ENCODE data around the gene SI. TPM values are rescaled to one million over a fixed set of nuclear protein-coding genes. Genes with fewer than 3 reads are reported as not detected.
"Not testable (repeated sequence)": the region's sequence is repeated elsewhere in the genome, so short reads cannot be mapped to it uniquely, and the experiment has no call there.

Gene SI
- not detected for total RNA-seq
- long read RNA-seq: 0 reads

GRCh38 chr3:165078293-165078692, at the start of gene SI:
Gene SI, minus strand, starts transcription at chr3:165078496. Its CDS starts 2,484 bp downstream, at chr3:165076012.
- ATAC-seq (no peak), DNase-seq (no peak)
- intact Hi-C loops (cut with DNase I): no loop called here

- no peak for ATAC-seq
- DNase-seq: no peak
- intact Hi-C loops (cut with DNase I): no loop called here
Measured at GRCh38 chr3:165125836-165126235, 47.5 kb upstream of the SI start.

- intact Hi-C loops (cut with DNase I): no loop called here
- DNase-seq (no peak), ATAC-seq (no peak)
Measured at GRCh38 chr3:165111401-165111800, 33.1 kb upstream of the SI start.

DNA sequence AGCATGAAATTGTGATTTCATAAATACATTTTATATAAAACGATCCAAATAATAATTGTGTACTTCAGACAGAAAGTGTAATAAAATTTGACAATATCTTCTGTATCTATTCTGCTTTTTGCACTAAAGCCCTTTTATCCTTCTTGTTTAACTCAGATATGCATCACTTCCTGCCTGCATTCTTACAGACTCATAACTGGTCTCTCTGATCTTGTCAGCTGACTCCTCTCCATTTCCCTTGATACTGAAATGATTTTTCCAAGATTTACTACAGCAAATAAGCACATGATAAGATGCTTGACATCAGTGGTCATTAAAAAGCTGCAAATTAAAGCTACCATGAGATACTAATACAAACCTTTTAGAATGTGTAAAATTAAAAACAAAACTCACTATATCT, 25.3 kb upstream of the SI start:
- ATAC-seq (no peak), DNase-seq (no peak)
- intact Hi-C loops (cut with DNase I): no loop called here

GRCh38 chr3:165082650-165083049, 4.4 kb upstream of the SI start:
- ATAC-seq (no peak), DNase-seq (no peak)
- intact Hi-C loops (cut with DNase I): no loop called here

DNA sequence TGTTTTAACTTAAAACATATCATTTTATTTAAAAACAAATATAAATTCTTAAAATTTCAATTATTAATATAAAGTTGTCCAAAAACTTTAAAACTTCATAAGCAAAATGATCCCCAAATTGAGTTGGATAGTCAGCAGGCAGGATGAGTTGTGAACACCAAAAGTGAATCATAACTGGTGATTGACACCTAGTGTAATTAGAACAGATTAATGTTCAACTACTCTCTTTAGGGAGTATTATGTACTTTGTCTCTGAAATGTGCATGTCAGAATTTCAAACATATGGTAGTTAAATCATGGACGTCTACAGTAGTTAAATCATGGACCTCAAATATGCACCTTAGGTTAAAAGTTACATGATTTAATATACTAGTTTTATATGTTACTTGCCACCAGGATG, 2.9 kb upstream of the SI start:
- intact Hi-C loops (cut with DNase I): no loop called here
- ATAC-seq: no peak
- no peak for DNase-seq

DNA sequence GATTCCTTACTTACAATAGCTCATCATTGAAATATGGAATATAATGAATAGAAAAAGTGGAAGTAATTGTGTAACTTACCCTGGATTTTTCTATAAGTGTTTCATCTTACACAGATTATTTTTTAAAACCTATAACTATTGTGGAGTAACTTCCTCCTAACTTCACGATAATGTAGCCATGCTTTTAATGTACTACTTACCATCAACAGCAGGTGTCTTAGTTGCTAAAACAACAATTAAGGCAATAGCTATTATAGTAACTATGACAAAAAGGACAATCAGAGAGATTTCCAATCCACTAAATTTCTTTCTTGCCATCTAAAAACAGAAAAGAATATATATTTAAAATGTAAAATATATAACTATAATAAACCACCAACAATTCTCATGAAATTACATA, 2.6 kb downstream of the SI start:
- DNase-seq (no peak), ATAC-seq (no peak)
- intact Hi-C loops (cut with DNase I): no loop called here

GRCh38 chr3:165070682-165071081, 7.6 kb downstream of the SI start:
- ATAC-seq: no peak
- no peak for DNase-seq
- intact Hi-C loops (cut with DNase I): no loop called here

GRCh38 chr3:165056510-165056909, 21.8 kb downstream of the SI start:
- no peak for ATAC-seq
- no peak for DNase-seq
- intact Hi-C loops (cut with DNase I): no loop called here

DNA sequence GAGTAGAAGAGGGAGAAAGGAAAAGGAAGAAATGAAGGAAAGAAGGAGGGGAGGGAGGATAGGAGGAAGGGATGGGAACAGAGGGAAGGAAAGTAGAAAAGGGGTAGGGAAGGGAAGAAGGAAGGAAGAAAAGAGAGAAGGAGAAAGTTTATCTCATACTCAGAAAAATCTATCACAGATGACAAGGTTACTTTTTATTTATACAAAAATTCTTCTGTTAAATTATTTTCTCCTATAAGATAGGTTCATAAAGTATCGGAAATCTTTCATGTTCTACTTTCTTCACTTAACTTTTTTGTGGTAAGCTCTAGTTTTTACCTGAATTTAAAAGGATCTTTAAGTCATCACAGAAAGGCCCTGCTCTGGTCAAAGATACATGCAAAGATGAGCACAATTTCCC, 38.1 kb downstream of the SI start:
- intact Hi-C loops (cut with DNase I): no loop called here
- ATAC-seq (no peak), DNase-seq (no peak)

GRCh38 chr3:165011557-165011956, 66.7 kb downstream of the SI start:
- DNase-seq (no peak), ATAC-seq (no peak)
- intact Hi-C loops (cut with DNase I): no loop called here

DNA sequence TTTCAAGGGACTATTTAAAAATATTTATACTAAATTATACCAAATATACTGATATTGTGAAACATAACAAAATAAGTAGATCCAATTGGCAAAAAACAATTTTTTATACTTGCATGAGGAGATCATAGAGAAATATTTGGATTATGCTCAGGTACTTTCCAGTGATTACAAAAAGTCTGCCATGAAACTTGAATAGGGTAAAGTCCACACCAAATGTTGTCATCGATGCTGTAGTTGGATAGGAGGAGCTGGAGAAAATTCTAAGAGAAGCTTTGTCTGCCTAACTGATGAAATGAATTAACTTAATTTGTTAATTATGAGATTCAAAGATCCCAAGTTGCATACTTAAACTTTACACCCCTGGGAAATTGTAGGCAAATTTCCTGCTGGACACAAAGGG, 93.3 kb downstream of the SI start:
- DNase-seq (no peak), ATAC-seq (no peak)
- intact Hi-C loops (cut with DNase I): no loop called here

GRCh38 chr3:164962610-164963009, 115.7 kb downstream of the SI start:
- DNase-seq (no peak), ATAC-seq (no peak)
- intact Hi-C loops (cut with DNase I): no loop called here

DNA sequence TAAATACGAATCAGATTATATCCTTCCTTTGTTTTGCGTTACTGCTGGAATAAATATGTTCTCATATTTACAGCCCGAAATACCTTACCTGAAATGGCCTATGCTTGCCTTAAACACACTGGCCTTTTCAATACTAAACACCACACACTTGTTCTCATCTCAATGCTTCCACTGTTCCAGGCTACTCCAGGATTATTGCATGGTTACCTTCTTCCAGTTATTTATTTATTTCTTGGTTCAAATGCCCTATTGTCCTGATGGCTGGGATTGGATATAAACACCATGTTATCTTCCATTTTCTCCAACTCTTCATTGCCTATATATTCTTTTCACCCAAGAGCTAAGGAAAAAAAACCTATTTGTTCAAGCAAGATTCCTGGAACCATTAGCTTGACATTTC, 125.3 kb downstream of the SI start:
- intact Hi-C loops (cut with DNase I): no loop called here
- no peak for DNase-seq
- ATAC-seq: no peak

- ATAC-seq; intact Hi-C loops (cut with DNase I); DNase-seq: not testable (repeated sequence)
Measured at GRCh38 chr3:164951403-164951802, 126.9 kb downstream of the SI start.

DNA sequence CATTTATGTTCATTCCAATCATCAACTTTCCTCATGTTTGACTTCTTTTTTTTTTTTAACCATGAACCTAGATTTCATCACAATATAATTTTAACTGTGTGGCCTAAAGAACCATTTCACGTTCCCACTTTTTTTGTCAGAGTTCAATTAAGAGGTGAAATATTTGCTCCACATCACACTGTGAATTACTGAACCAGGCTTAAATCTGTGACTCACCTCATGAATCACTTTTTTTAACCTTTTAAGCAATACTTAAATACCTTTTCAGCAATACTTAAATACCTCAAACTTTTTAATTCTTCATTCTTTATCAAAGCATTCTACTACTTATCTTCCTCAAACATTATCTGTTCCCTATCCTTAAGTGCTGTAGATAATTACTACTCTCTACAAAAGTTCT, 137.6 kb downstream of the SI start:
- no peak for ATAC-seq

DNA sequence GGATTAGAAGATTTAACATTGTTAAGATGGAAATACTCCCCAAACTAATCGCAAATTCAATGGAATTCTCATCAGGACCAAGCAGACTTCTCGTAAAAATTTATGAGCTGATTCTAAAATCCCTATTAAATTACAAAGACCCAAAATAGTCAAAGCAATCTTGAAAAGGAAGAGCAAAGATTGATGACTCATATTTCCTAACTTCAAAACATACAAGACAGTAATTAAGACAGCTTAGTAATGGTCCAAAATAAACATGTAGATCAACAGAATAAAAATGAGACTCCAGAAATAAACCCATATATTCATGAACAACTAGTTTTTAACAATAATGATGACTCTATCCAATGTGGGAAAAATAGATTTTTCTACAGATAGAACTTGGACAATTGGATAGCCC, 148.7 kb downstream of the SI start:
- intact Hi-C loops (cut with DNase I): no loop called here
- ATAC-seq (no peak), DNase-seq (no peak)

More for the DNA sequence above, 137.6 kb downstream of the SI start:
- DNase-seq: no peak
- intact Hi-C loops (cut with DNase I): no loop called here

Other genes with a start within 250 kb of the SI start
- under 1 TPM; 0.53 to 0.89 TPM for gene SLITRK3, start 117.9 kb upstream of the SI start, total RNA-seq